ENCODE results near the gene MBD3L1. TPM values are rescaled to one million over a fixed set of nuclear protein-coding genes. Genes with fewer than 3 reads are reported as not detected.

The MBD3L1 gene
- total and polyA plus RNA-seq, 9 of the 15 experiments (the other 6 are each of a cell fraction or from before 2014, with no cell fraction given) = not detected

DNA sequence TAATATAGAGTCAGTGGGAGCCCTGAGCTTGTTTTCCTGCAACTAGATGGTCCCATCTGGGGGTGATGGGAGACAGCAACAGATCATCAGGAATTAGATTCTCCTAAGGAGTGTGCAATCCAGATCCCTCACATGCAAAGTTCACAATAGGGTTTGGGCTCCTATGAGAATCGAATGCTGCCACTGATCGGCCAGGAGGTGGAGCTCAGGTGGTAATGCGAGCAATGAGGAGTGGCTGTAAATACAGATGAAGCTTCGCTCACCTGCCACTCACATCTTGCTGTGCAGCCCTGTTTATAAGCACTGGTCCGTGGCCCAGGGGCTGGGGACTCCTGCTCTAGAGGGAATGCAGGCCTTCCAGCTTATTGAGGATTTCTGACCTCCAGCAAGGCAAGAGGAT, 5.8 kb upstream of the MBD3L1 start:
- FAIRE-seq (no peak), ATAC-seq (no peak), DNase-seq (ENCODE audit: extremely low read depth in 1 of 4, low spot score in 3 of 4) (peak in 1 of 4 experiments; percentile 4)
- ChIA-PET CTCF (ENCODE audit: low intra/inter-chr PET ratio) (no interaction called here), POLR2A (interaction anchor here (0.6 kb wide), 1 partner anchor 11 kb away, joined by 3 read pairs; no protein-coding TSS in a partner anchor)
- no peak overlapping the region for H2AFZ ChIP-seq (ENCODE audit: low read depth, low read length)
- no peak overlapping the region for H3K4me3 ChIP-seq
- no TSS peak for BruUV-seq (replicated peaks)
- no peak overlapping the region for H3K4me2 ChIP-seq (ENCODE audit: insufficient read depth, low read length)
- no peak for TF ChIP-seq JUNB (CRISPR knock-in tag; conservative IDR thresholded peaks at IDR 0.05)
- no peak for TF ChIP-seq ZNF23 (CRISPR knock-in tag; IDR thresholded peaks at IDR 0.05)
- TF ChIP-seq, protein P1, sequence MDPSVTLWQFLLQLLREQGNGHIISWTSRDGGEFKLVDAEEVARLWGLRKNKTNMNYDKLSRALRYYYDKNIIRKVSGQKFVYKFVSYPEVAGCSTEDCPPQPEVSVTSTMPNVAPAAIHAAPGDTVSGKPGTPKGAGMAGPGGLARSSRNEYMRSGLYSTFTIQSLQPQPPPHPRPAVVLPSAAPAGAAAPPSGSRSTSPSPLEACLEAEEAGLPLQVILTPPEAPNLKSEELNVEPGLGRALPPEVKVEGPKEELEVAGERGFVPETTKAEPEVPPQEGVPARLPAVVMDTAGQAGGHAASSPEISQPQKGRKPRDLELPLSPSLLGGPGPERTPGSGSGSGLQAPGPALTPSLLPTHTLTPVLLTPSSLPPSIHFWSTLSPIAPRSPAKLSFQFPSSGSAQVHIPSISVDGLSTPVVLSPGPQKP (CRISPR knock-in tag; IDR thresholded peaks at IDR 0.05) = no peak
- TF ChIP-seq SMAD4 (CRISPR knock-in tag; conservative IDR thresholded peaks at IDR 0.05) = no peak
- TF ChIP-seq MCM3 (IDR thresholded peaks at IDR 0.05) = no peak
- no peaks in the 10 kb centered on the region for H3K27me3 ChIP-seq (ENCODE audit: control insufficient read depth in 2 of 2, insufficient read depth in 2 of 2, low read length in 2 of 2)
- no peaks in the 10 kb centered on the region for H4K20me1 ChIP-seq (replicated peaks; ENCODE audit: control insufficient read depth, insufficient read depth, low read length)
- H3K9me1 ChIP-seq (ENCODE audit: control insufficient read depth, insufficient read depth, low read length) = no peaks in the 10 kb centered on the region
- 75% methylated on average over 5 of the region's 5 CpGs for WGBS (ENCODE audit: insufficient coverage, low coverage, missing lambda C conversion rate)
- intact Hi-C loops (cut with micrococcal nuclease) (no loop called here), in situ Hi-C loops (cut with MboI) (no loop called here)
- peaks cover 48% of the 10 kb centered on the region for H3K36me3 ChIP-seq (ENCODE audit: control insufficient read depth, insufficient read depth, low read length)
- no peak overlapping the region for H3K27ac ChIP-seq (ENCODE audit: extremely low read depth, low read depth, low read length)
- H3K79me2 ChIP-seq (ENCODE audit: control insufficient read depth, insufficient read depth, low read length) = no peaks in the 10 kb centered on the region
- H3K9ac ChIP-seq (ENCODE audit: insufficient read depth in 1 of 2, low read depth in 2 of 2, low read length in 2 of 2) = no peak overlapping the region
- no peaks in the 10 kb centered on the region for H3K9me3 ChIP-seq (replicated peaks; ENCODE audit: control insufficient read depth, insufficient read depth, low read depth, low read length)
- peaks cover 0 to 4% of the 10 kb centered on the region in 2 experiments; a peak in 1 of 5 replicates for H3K4me1 ChIP-seq (replicated peaks in 1 of 2; ENCODE audit: control insufficient read depth in 2 of 2, insufficient read depth in 2 of 2, low read length in 2 of 2)

DNA sequence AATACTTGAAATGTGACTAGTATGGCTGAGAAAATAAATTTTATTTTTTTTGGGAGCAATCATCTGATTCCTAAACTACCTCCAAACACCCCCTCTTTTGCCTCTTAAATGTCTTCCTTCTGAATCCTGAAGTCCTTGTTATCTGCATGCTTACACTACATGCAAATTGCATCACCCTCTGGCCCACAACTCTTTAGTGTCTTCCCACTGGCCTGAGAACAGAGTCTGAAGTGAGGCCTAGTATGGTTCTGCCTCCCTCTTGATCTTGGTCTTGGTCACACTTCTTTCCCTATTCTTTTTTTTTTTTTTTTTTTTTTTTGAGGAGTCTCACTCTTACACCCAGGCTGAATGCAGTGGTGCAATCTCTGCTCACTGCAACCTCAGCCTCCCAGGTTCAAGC, 4.9 kb upstream of the MBD3L1 start:
- Histone ChIP-seq H3K4me1 (replicated peaks in 1 of 2; ENCODE audit: control insufficient read depth in 2 of 2, insufficient read depth in 2 of 2, low read length in 2 of 2) (peaks cover 6% of the 10 kb centered on the region in 2 experiments; a peak in 2 of 5 replicates), H3K36me3 (ENCODE audit: control insufficient read depth, insufficient read depth, low read length) (peaks cover 40% of the 10 kb centered on the region; the same call in 2 of the 3 replicates), H4K20me1 (replicated peaks; ENCODE audit: control insufficient read depth, insufficient read depth, low read length) (no peaks in the 10 kb centered on the region), H3K27ac (ENCODE audit: extremely low read depth, low read depth, low read length) (no peak overlapping the region), H3K4me2 (ENCODE audit: insufficient read depth, low read length) (no peak overlapping the region), H3K9ac (ENCODE audit: insufficient read depth in 1 of 2, low read depth in 2 of 2, low read length in 2 of 2) (no peak overlapping the region), H3K9me3 (replicated peaks; ENCODE audit: control insufficient read depth, insufficient read depth, low read depth, low read length) (no peaks in the 10 kb centered on the region), H2AFZ (ENCODE audit: low read depth, low read length) (no peak overlapping the region), H3K27me3 (ENCODE audit: control insufficient read depth in 2 of 2, insufficient read depth in 2 of 2, low read length in 2 of 2) (no peaks in the 10 kb centered on the region), H3K79me2 (ENCODE audit: control insufficient read depth, insufficient read depth, low read length) (no peaks in the 10 kb centered on the region), H3K4me3 (no peak overlapping the region), H3K9me1 (ENCODE audit: control insufficient read depth, insufficient read depth, low read length) (no peaks in the 10 kb centered on the region)
- ChIA-PET POLR2A (interaction anchor here (0.5 to 1.4 kb wide), 3 partner anchors 10 to 142 kb away, joined by 3 read pairs; no protein-coding TSS in a partner anchor), CTCF (ENCODE audit: low intra/inter-chr PET ratio) (no interaction called here)
- no TSS peak for BruUV-seq (replicated peaks)
- ATAC-seq = no peak
- TF ChIP-seq TEAD2 (tag; IDR thresholded peaks at IDR 0.05) (no peak), SAFB (IDR thresholded peaks at IDR 0.05; ENCODE audit: borderline replicate concordance, low read depth, low read length) (no peak), CEBPG (CRISPR knock-in tag; IDR thresholded peaks at IDR 0.05) (no peak), CEBPG (tag; conservative IDR thresholded peaks at IDR 0.05 in 1 of 2, IDR thresholded peaks at IDR 0.05 in 1 of 2) (peak in 1 of 2 experiments; percentile 68; a peak in 2 of 4 replicates)
- TF ChIP-seq, protein P2, sequence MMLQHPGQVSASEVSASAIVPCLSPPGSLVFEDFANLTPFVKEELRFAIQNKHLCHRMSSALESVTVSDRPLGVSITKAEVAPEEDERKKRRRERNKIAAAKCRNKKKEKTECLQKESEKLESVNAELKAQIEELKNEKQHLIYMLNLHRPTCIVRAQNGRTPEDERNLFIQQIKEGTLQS (IDR thresholded peaks at IDR 0.05) = peak; percentile 64
- TF ChIP-seq, protein P2 (CRISPR knock-in tag; conservative IDR thresholded peaks at IDR 0.05) = no peak
- DNase-seq (ENCODE audit: extremely low read depth in 1 of 4, low spot score in 3 of 4) = no peak
- intact Hi-C loops (cut with micrococcal nuclease) (no loop called here), in situ Hi-C loops (cut with MboI) (no loop called here)
- no peak for FAIRE-seq
